ENCODE data around the gene ATP5F1B.

Gene ATP5F1B

GRCh38 chr12:56616244-56616643, 29.5 kb downstream of the ATP5F1B start:
- no peak for DNase-seq

- DNase-seq, result no peak
Measured at GRCh38 chr12:56614627-56615026, 31.2 kb downstream of the ATP5F1B start.

- no peak for DNase-seq
Measured at GRCh38 chr12:56604355-56604754, 41.4 kb downstream of the ATP5F1B start.

- no peak for DNase-seq
Measured at GRCh38 chr12:56602239-56602638, 43.5 kb downstream of the ATP5F1B start.

GRCh38 chr12:56601503-56601902, 44.3 kb downstream of the ATP5F1B start:
- DNase-seq, result no peak

GRCh38 chr12:56600753-56601152, 45.0 kb downstream of the ATP5F1B start:
- DNase-seq, result no peak

GRCh38 chr12:56599797-56600196, 46.0 kb downstream of the ATP5F1B start:
- DNase-seq, result no peak

GRCh38 chr12:56599041-56599440, 46.7 kb downstream of the ATP5F1B start:
- DNase-seq, result no peak

- DNase-seq, result no peak
Measured at GRCh38 chr12:56596815-56597214, 49.0 kb downstream of the ATP5F1B start.

GRCh38 chr12:56593909-56594621, 51.7 kb downstream of the ATP5F1B start:
- DNase-seq, result peak; percentile 23

- no peak for DNase-seq
Measured at GRCh38 chr12:56591961-56592360, 53.8 kb downstream of the ATP5F1B start.

- DNase-seq, result peak; percentile 71
Measured at GRCh38 chr12:56591126-56591525, 54.7 kb downstream of the ATP5F1B start.

GRCh38 chr12:56590237-56590830, 55.5 kb downstream of the ATP5F1B start:
- DNase-seq, result no peak

- DNase-seq, result no peak
Measured at GRCh38 chr12:56589783-56590182, 56.0 kb downstream of the ATP5F1B start.

Measured in NCI-H2029 (cell line).